Coronary artery (tissue), 2 donors: Measurements from ENCODE around the gene CDC6.

Experiments used
- DNase-seq: peaks from one replicate; pipeline ENCODE4 v3.0.0-alpha.2; 2017; ENCODE audit warnings: low spot score
- H3K27ac ChIP-seq, 2 donors: fragments of 200-600 bp; sonication (generic); one replicate each; pipeline ENCODE4 v1.5.1; 2016 to 2019
- H3K4me3 ChIP-seq: fragments of 200-600 bp; sonication (generic); 2 replicates; pipeline ENCODE4 v1.5.1; 2016; ENCODE audit warnings: mild to moderate bottlenecking, moderate library complexity
- CTCF ChIP-seq: fragments of 200-600 bp; sonication (generic); IDR thresholded peaks from one replicate; pipeline ENCODE4 v1.5.1; 2019; ENCODE audit warnings: antibody characterized with exemption

The CDC6 gene

GRCh38 chr17:40337351-40337750, 49.7 kb downstream of the CDC6 start:
- no peak for TF ChIP-seq CTCF
- Histone ChIP-seq H3K4me3 (no peak overlapping the region), H3K27ac (peak overlapping the region in 1 of 2 donors; percentile 8)
- DNase-seq: no peak

GRCh38 chr17:40338058-40338457, 50.4 kb downstream of the CDC6 start:
- TF ChIP-seq CTCF: no peak
- Histone ChIP-seq H3K4me3 (no peak overlapping the region), H3K27ac (peak overlapping the region in 1 of 2 donors; percentile 8)
- no peak for DNase-seq

GRCh38 chr17:40338941-40339649, 51.4 kb downstream of the CDC6 start:
- no peak overlapping the region for H3K4me3 ChIP-seq
- no peak for TF ChIP-seq CTCF
- DNase-seq: no peak
- peak overlapping the region in 1 of 2 donors; percentile 54 for H3K27ac ChIP-seq

- no peak overlapping the region for H3K4me3 ChIP-seq
- peak overlapping the region; percentile 97 to 98 for H3K27ac ChIP-seq
- DNase-seq: no peak
- TF ChIP-seq CTCF: no peak
Measured at GRCh38 chr17:40340327-40340726, 52.6 kb downstream of the CDC6 start.

- Histone ChIP-seq H3K4me3 (peak overlapping the region; percentile 98), H3K27ac (peak overlapping the region; percentile 97 to 98)
- peak; percentile 98 for DNase-seq
- TF ChIP-seq CTCF: no peak
Measured at GRCh38 chr17:40340880-40341807, 53.5 kb downstream of the CDC6 start.

- H3K4me3 ChIP-seq: peak overlapping the region; percentile 98
- peak overlapping the region; percentile 97 to 98 for H3K27ac ChIP-seq
- DNase-seq: peak; percentile 92
- TF ChIP-seq CTCF: no peak
Measured at GRCh38 chr17:40341808-40342503, 54.3 kb downstream of the CDC6 start.
